HepG2 (cell line): ENCODE data around the gene TMEM151A. TPM values are rescaled to one million over a fixed set of nuclear protein-coding genes. Genes with fewer than 3 reads are reported as not detected.

Source experiments
- FOXO4 ChIP-seq: sonication (generic); formaldehyde crosslinking; conservative IDR thresholded peaks from 2 replicates; pipeline ENCODE4 v1.8.1; 2023; ENCODE audit warnings: missing genetic modification reagents
- GTF3A ChIP-seq: sonication (generic); formaldehyde crosslinking; conservative IDR thresholded peaks from 2 replicates; pipeline ENCODE4 v1.4.0; 2020; ENCODE audit warnings: mild to moderate bottlenecking, missing genetic modification reagents
- IRX3 ChIP-seq: sonication (generic); formaldehyde crosslinking; IDR thresholded peaks from 2 replicates; pipeline ENCODE4 v1.8.1; 2023; ENCODE audit warnings: mild to moderate bottlenecking, low read depth, missing genetic modification reagents, borderline replicate concordance
- KDM1A ChIP-seq: IDR thresholded peaks from 2 replicates; pipeline ENCODE4 v1.6.1; 2016; ENCODE audit warnings: missing compliant biosample characterization
- MTF1 ChIP-seq: sonication (generic); formaldehyde crosslinking; IDR thresholded peaks from 2 replicates; pipeline ENCODE4 v1.5.0; 2020; ENCODE audit warnings: missing genetic modification reagents
- PAXIP1 ChIP-seq: sonication (generic); formaldehyde crosslinking; conservative IDR thresholded peaks from 2 replicates; pipeline ENCODE4 v1.4.0; 2020; ENCODE audit warnings: mild to moderate bottlenecking, missing genetic modification reagents, moderate library complexity
- RELA ChIP-seq: sonication (generic); formaldehyde crosslinking; IDR thresholded peaks from 2 replicates; pipeline ENCODE4 v1.4.0; 2020; ENCODE audit warnings: missing genetic modification reagents
- SNAPC5 ChIP-seq: sonication (generic); formaldehyde crosslinking; IDR thresholded peaks from 2 replicates; pipeline ENCODE4 v1.8.1; 2023; ENCODE audit warnings: mild to moderate bottlenecking, missing genetic modification reagents, borderline replicate concordance
- TOPORS ChIP-seq: sonication (generic); formaldehyde crosslinking; IDR thresholded peaks from 2 replicates; pipeline ENCODE4 v1.8.0; 2023; ENCODE audit warnings: mild to moderate bottlenecking, missing genetic modification reagents
- TRIM24 ChIP-seq: sonication (generic); formaldehyde crosslinking; IDR thresholded peaks from 2 replicates; pipeline ENCODE4 v1.8.0; 2022; ENCODE audit warnings: mild to moderate bottlenecking, missing genetic modification reagents
- ZFAT ChIP-seq: sonication (generic); formaldehyde crosslinking; conservative IDR thresholded peaks from 2 replicates; pipeline ENCODE4 v1.8.1; 2023; ENCODE audit warnings: missing genetic modification reagents, inconsistent platforms
- ZGPAT ChIP-seq: IDR thresholded peaks from 2 replicates; pipeline ENCODE4 v1.6.1; 2016; ENCODE audit warnings: mild to moderate bottlenecking
- ZHX2 ChIP-seq, 2 experiments: sonication (generic) in 1 of 2; formaldehyde crosslinking in 1 of 2; IDR thresholded peaks; 2 replicates each; pipeline versions ENCODE4 v1.6.1 to v1.9.0; 2014 to 2022; ENCODE audit warnings: antibody characterized with exemption in 1 of 2, borderline replicate concordance in 1 of 2, inconsistent platforms in 1 of 2, low read depth in 1 of 2, missing genetic modification reagents in 1 of 2
- ZNF224 ChIP-seq: sonication (generic); formaldehyde crosslinking; IDR thresholded peaks from 2 replicates; pipeline ENCODE4 v1.5.0; 2020; ENCODE audit warnings: mild to moderate bottlenecking, missing genetic modification reagents
- ZNF562 ChIP-seq: sonication (generic); formaldehyde crosslinking; IDR thresholded peaks from 2 replicates; pipeline ENCODE4 v1.8.0; 2022; ENCODE audit warnings: missing genetic modification reagents, borderline replicate concordance
- ZNF781 ChIP-seq: sonication (generic); formaldehyde crosslinking; IDR thresholded peaks from 2 replicates; pipeline ENCODE4 v1.5.1; 2020; ENCODE audit warnings: borderline replicate concordance, mild to moderate bottlenecking, missing genetic modification reagents; ENCODE audit errors: not compliant biosample characterization
- polyA plus RNA-seq, 8 experiments: library from polyadenylated mRNA; depleted of rRNA in 3 of 8; stranded (reverse) in 7 of 8; unstranded in 1 of 8; fragments of >200 nt; fragmentation: Illumina TruSeq in 4 of 8; extraction: Trizol in 4 of 8; gene quantifications; 2 replicates each; pipeline versions ENCODE4 v1.2.1 to v1.2.3, GENCODE V29; 2011 to 2016; ENCODE audit warnings: low read depth in 4 of 8, missing spikeins in 1 of 8, mixed read lengths in 1 of 8; ENCODE audit not compliant: insufficient read depth in 1 of 8
- total RNA-seq, 5 experiments: library from RNA; depleted of rRNA; stranded (reverse); fragments of >200 nt; fragmentation: Illumina TruSeq; extraction: Trizol; gene quantifications; 2 replicates each; pipeline ENCODE4 v1.2.3, GENCODE V29; 2016; ENCODE audit warnings: low read depth in 1 of 5

TMEM151A gene
- total and polyA plus RNA-seq, 2 of the 13 experiments (the other 11 are each of a cell fraction or from before 2014, with no cell fraction given) = 0.18 to 0.33 TPM

GRCh38 chr11:66268244-66268951 is 23.3 kb upstream of the TMEM151A start, which contains the start of gene RAB1B (continued):
- TF ChIP-seq ZHX2 (IDR thresholded peaks at IDR 0.05; ENCODE audit: low read depth) = peak; percentile 89
- TF ChIP-seq ZHX2 (CRISPR knock-in tag; IDR thresholded peaks at IDR 0.05; ENCODE audit: borderline replicate concordance) = no peak
- no peak for TF ChIP-seq IRX3 (CRISPR knock-in tag)
- TF ChIP-seq TOPORS (CRISPR knock-in tag) = no peak
- TF ChIP-seq ZGPAT (CRISPR knock-in tag) = 0 out of 2 replicates have a peak, but pooled peaks have one; percentile 19
- no peak for TF ChIP-seq GTF3A (CRISPR knock-in tag)
- peak; percentile 8; the same call in 1 of the 2 replicates for TF ChIP-seq PAXIP1 (CRISPR knock-in tag)
- TF ChIP-seq ZNF224 (CRISPR knock-in tag) = no peak
- no peak for TF ChIP-seq TRIM24
- TF ChIP-seq RELA = no peak
- TF ChIP-seq SNAPC5 (CRISPR knock-in tag) = no peak
- no peak for TF ChIP-seq ZNF781
- TF ChIP-seq ZFAT (CRISPR knock-in tag) = no peak
- no peak for TF ChIP-seq FOXO4 (CRISPR knock-in tag)
- TF ChIP-seq KDM1A = no peak
- TF ChIP-seq ZNF562 (CRISPR knock-in tag) = no peak
- TF ChIP-seq MTF1 (CRISPR knock-in tag) = no peak
